Urinary bladder (tissue), 4 donors: Measurements from ENCODE around the gene ABCA9. TPM values are rescaled to one million over a fixed set of nuclear protein-coding genes. Genes with fewer than 3 reads are reported as not detected.

Experiments used
- DNase-seq: peaks from one replicate; pipeline ENCODE4 v3.0.0-alpha.2; 2015; ENCODE audit errors: extremely low spot score
- H3K27ac ChIP-seq: one replicate; pipeline ENCODE4 v1.5.1; 2013; ENCODE audit warnings: low read depth, mild to moderate bottlenecking, moderate library complexity
- H3K36me3 ChIP-seq: one replicate; pipeline ENCODE4 v1.6.1; 2013; ENCODE audit warnings: mild to moderate bottlenecking, moderate library complexity; ENCODE audit not compliant: insufficient read depth
- H3K4me1 ChIP-seq: one replicate; pipeline ENCODE4 v1.6.1; 2013; ENCODE audit warnings: mild to moderate bottlenecking, moderate library complexity; ENCODE audit not compliant: insufficient read depth
- H3K4me3 ChIP-seq: one replicate; pipeline ENCODE4 v1.5.1; 2013; ENCODE audit warnings: low read depth, low read length
- WGBS: extraction: QIAGEN DNeasy Blood & Tissue Kit; methylation state at CpG from one replicate; pipeline ENCODE4 v1.1.7; 2013; 5-methylcytosine and 5-hydroxymethylcytosine counted together
- polyA plus RNA-seq: library from polyadenylated mRNA; stranded (reverse); fragments of 200-250 nt; gene quantifications from one replicate; pipeline ENCODE4 v1.2.3, GENCODE V29; 2013
- total RNA-seq: library from RNA; depleted of rRNA; stranded (reverse); fragments of >200 nt; gene quantifications from one replicate; pipeline ENCODE4 v1.2.3, GENCODE V29; 2014
- donor health status: healthy with polysubstance abuse.
- donor health status: healthy.

The ABCA9 gene
- total and polyA plus RNA-seq, 2 donors: 13.1 to 46.6 TPM

- DNase-seq: no peak
- H3K4me1 ChIP-seq: peaks cover 2% of the 10 kb centered on the region
- H3K4me3 ChIP-seq: no peak overlapping the region
- no peaks in the 10 kb centered on the region for H3K36me3 ChIP-seq
- no peak overlapping the region for H3K27ac ChIP-seq
- 49% methylated on average over 7 of the region's 7 CpGs for WGBS
These were observed 1.1 kb downstream of the ABCA9 start for GRCh38 chr17:69059458-69060175.

GRCh38 chr17:69058165-69058564 lies 2.6 kb downstream of the ABCA9 start:
- Histone ChIP-seq H3K4me1 (peaks cover 2% of the 10 kb centered on the region), H3K36me3 (no peaks in the 10 kb centered on the region), H3K4me3 (no peak overlapping the region), H3K27ac (no peak overlapping the region)
- DNase-seq: no peak
- WGBS: 86% methylated on average over 1 of the region's 1 CpG

DNA sequence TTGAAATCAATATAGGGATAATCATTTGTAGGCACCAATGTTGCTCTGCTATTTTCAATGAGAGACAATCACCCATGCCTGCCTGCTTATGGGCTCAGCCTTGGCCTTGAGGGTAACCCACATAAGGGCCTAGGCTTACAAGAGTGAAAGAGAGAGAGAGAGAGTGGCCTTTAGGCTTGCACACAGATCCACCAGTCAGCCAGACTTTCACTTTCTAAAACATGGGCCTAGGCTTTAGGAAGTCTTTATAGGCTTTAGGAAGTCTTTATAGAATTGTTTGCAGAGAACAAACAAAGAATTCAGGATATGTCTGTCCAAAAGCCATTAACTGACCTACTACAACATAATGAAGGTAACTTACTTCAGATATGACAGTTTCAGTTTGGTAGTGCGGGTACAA lies 3.4 kb downstream of the ABCA9 start:
- WGBS: 85% methylated on average over 1 of the region's 1 CpG
- no peak for DNase-seq
- H3K4me3 ChIP-seq: no peak overlapping the region
- no peak overlapping the region for H3K27ac ChIP-seq
- H3K36me3 ChIP-seq: no peaks in the 10 kb centered on the region
- peaks cover 2% of the 10 kb centered on the region for H3K4me1 ChIP-seq

DNA sequence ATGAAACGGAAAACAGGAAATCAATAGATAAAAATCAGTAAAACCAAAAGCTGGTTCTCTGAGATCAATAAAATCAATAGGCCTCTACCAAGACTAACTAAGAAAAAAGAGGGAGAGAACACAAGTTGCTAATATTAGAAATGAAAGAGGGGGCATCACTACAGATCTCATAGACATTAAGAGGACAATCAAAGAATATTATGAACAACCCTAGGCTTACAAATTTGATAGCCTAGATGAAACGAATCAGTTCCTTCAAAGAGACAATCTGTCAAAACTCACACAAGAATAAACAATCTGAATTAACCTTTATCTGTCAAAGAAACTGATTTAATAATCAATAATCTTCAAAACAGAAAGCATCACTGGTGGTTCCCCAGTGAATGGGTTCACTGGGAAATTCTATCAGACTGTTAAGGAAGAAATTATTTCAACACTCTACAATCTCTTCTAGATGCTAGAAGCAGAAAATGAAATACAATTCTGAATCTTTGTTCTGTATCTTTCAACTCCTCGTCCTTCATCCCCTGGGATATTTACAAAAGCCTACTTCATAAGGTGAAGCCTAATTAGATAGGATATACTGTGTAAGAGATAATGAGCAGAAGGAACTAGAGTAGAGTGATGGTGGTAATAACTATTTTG lies 4.4 kb downstream of the ABCA9 start:
- DNase-seq: no peak
- Histone ChIP-seq H3K4me3 (no peak overlapping the region), H3K4me1 (peaks cover under 1% of the 10 kb centered on the region), H3K36me3 (no peaks in the 10 kb centered on the region), H3K27ac (no peak overlapping the region)
- 88% methylated on average over 3 of the region's 3 CpGs for WGBS

GRCh38 chr17:69055334-69055733 lies 5.4 kb downstream of the ABCA9 start:
- DNase-seq: no peak
- H3K4me1 ChIP-seq: no peaks in the 10 kb centered on the region
- WGBS: 64% methylated on average over 2 of the region's 2 CpGs
- H3K36me3 ChIP-seq: no peaks in the 10 kb centered on the region
- no peak overlapping the region for H3K4me3 ChIP-seq
- H3K27ac ChIP-seq: no peak overlapping the region

DNA sequence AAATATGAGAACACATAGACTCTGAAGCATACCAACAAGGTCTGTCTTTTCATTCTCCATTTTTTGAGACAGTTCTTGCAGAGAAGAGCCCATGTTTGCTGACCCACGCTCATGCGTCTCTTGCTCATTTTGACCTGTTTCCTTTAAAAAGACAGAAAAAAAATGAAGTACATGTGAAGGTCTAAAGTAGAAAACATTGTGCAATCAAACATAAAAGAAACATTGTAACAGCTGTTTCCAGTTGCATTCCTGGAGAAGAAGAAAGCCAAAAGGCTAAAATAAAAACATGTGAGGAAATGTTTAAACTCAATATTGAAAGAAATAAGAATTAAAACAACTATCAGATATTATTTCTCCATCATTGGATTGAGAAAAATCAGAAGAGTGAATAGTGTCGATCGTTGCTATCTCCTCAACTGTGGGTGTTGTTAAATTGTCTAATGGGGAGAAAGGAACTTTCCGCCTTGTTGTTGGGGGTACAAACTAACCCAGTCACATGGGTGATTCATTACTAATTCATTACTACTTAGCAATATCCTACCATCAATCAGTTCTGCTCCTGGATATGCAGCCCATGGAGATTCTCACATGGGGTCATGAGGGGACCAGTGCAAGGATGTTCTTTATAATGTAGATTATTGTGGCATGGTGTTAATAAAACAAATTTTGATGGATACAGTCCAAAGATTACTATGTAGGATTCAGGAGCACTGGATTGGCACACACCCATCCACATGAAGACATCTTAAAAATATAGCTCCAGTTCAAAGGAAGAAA lies 9.5 kb downstream of the ABCA9 start:
- H3K4me1 ChIP-seq: no peaks in the 10 kb centered on the region
- H3K27ac ChIP-seq: no peak overlapping the region
- no peak overlapping the region for H3K4me3 ChIP-seq
- WGBS: 68% methylated on average over 5 of the region's 5 CpGs
- H3K36me3 ChIP-seq: no peaks in the 10 kb centered on the region
- DNase-seq: no peak

- H3K36me3 ChIP-seq: no peaks in the 10 kb centered on the region
- 92% methylated on average over 2 of the region's 2 CpGs for WGBS
- H3K27ac ChIP-seq: no peak overlapping the region
- DNase-seq: no peak
- H3K4me3 ChIP-seq: no peak overlapping the region
- H3K4me1 ChIP-seq: no peaks in the 10 kb centered on the region
These were observed 12.1 kb downstream of the ABCA9 start for GRCh38 chr17:69048634-69049033.

- H3K27ac ChIP-seq: peak overlapping the region; percentile 32
- H3K36me3 ChIP-seq: peaks cover 5% of the 10 kb centered on the region
- 27% methylated on average over 3 of the region's 3 CpGs for WGBS
- H3K4me1 ChIP-seq: no peaks in the 10 kb centered on the region
- H3K4me3 ChIP-seq: no peak overlapping the region
- peak; percentile 59 for DNase-seq
These were observed 13.1 kb downstream of the ABCA9 start for GRCh38 chr17:69047368-69048263.

DNA sequence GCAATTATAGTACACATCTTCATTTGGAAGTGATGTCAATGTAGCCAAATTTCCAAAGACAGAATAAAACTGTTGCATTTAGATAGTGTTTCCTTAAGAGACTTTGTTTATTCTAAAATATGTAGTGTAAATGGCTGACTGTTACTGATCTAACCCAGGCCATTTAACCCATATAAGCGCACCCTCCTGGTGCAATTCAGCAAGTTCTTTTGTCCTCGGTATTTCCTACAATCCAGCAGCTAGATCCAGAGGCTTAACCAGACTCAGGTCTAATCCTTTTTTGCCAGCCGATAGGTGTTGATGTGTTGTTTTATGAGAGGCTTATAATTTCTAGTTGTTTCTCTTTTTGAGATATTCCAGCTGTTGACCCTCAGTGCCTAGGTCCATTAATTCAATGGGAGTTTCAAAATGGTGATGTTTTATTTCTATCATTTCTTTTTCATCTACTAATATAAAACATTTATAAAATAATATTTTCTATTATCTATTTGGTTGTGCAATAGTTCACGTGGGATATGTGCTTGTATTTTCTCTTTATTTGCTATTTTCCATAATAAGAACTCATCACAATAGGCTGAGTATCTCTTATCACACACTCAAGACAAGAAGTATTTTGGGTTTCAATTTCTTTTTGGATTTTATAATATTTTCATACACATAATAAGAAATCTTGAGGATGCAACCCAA lies 14.5 kb downstream of the ABCA9 start:
- Histone ChIP-seq H3K4me1 (no peaks in the 10 kb centered on the region), H3K27ac (no peak overlapping the region), H3K36me3 (peaks cover 5% of the 10 kb centered on the region), H3K4me3 (no peak overlapping the region)
- WGBS: 41% methylated on average over 4 of the region's 4 CpGs
- no peak for DNase-seq

- no peak for DNase-seq
- 80% methylated on average over 2 of the region's 2 CpGs for WGBS
- Histone ChIP-seq H3K36me3 (peaks cover 5% of the 10 kb centered on the region), H3K4me1 (no peaks in the 10 kb centered on the region), H3K4me3 (no peak overlapping the region), H3K27ac (no peak overlapping the region)
These were observed 15.1 kb downstream of the ABCA9 start for GRCh38 chr17:69045646-69046045.

DNA sequence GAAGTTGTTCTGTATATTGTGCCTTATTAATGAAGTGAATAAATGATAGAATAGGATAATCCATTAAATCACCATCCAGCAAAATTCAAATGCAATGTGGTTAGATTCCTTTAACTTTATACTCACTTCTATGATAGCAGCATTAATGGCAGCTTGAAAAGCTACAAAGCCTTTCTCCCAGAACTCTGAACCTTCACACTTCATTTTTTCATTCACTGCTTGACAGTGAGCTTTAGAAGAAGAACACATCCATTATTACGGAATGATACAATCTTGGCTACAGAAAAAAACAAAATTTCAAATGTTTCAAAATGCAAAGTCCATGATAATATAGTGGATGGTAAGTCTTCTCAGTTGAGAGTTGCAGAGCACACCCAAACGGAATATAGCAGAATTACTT lies 16.4 kb downstream of the ABCA9 start:
- no peak for DNase-seq
- WGBS: 92% methylated on average over 2 of the region's 2 CpGs
- H3K36me3 ChIP-seq: peaks cover 5% of the 10 kb centered on the region

GRCh38 chr17:69043098-69043734 lies 17.5 kb downstream of the ABCA9 start:
- Histone ChIP-seq H3K4me1 (no peaks in the 10 kb centered on the region), H3K36me3 (peaks cover 5% of the 10 kb centered on the region), H3K4me3 (no peak overlapping the region), H3K27ac (no peak overlapping the region)
- WGBS: 82% methylated on average over 6 of the region's 6 CpGs
- no peak for DNase-seq

More for the DNA sequence above, 16.4 kb downstream of the ABCA9 start:
- Histone ChIP-seq H3K27ac (no peak overlapping the region), H3K4me3 (no peak overlapping the region), H3K4me1 (no peaks in the 10 kb centered on the region)
